Stimulated activated CD4-positive, alpha-beta T cell treated with anti-CD3 and anti-CD28 coated beads, TNF-alpha, amount 100 ng/mL, for 24 hours (primary cell): ENCODE data around the gene ROR1.

ENCODE experiments used
- DNase-seq, 3 experiments: peaks; one replicate each; pipeline ENCODE4 v3.0.0-alpha.2; 2020; ENCODE audit warnings: low read depth in 3 of 3

The ROR1 gene

DNA sequence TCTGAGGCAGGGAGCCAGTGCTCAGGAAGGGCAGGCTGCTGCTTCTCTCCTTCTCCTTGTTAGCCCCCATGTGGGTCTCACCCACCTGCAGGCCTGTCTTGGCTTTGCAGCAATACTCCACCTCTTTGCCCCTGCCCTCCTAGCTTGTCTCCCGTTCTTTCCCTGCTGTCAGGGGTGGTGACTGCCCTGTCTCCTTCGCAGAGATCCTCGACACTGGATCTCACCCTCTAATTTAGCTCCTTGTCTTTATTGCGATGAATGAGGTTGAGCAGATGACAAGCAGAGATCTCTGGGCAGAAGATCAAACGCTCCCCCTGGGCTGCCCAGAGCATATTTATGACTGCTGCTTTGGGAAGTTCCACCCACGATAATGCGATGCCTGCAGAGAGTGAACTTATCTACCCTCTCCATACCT, 199.2 kb downstream of the ROR1 start:
- no peak for DNase-seq

DNA sequence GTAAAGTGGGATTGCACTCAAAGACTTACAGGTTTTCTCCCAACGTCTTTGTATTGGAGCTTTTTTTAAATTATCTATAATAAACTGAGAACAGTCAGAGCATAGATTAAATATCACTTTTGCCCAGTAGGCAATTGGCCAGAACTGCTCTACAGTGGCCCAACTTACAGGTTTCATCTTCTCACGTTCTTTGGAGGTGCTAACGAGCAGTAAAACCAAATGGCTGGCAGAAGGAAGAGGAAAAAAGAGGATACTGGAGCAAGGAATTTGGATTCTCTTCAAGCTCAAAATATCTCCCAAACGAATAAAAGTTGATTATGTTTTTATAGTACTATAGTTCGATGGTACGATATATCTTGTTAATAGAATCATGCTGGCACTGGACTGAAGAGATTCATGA, 201.1 kb downstream of the ROR1 start:
- DNase-seq = no peak

DNA sequence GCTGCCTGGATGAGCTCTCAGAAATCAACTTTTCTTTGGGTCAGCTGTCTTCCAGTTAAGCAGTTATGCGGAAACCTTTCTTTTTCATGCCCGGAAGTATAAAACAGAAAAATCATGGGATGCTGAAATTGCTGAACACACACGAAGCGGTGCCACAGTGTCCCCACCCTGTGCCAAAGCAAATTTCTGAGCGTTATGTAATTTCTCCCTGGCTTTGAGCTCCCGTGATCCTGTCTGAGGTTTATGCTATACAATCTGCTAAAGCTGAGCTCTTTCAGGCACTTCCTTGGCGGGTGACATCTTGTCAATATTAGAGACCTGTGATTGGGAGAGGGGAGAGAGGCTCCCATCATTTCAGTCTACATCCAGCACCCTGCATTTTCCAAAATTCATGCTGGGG, 201.7 kb downstream of the ROR1 start:
- DNase-seq = no peak

DNA sequence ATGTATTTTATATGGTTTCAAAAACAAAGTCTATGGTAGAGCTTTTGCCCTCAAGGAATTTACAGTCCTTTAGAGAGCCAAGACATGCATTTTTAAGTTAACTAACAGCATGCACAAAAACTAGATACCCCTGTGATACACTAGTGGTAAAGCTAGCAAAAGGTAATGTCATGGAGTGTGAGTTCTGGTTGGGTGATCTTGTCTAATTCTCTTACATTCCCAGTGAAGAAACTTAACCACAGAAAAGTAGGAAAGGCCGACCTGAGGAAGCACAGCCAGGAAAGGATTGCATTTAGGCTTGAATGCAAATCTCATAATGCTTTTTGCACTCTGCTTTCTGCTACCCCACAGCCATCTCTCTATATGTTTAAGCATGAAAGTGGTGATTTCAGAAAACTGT, 202.2 kb downstream of the ROR1 start:
- no peak for DNase-seq

DNA sequence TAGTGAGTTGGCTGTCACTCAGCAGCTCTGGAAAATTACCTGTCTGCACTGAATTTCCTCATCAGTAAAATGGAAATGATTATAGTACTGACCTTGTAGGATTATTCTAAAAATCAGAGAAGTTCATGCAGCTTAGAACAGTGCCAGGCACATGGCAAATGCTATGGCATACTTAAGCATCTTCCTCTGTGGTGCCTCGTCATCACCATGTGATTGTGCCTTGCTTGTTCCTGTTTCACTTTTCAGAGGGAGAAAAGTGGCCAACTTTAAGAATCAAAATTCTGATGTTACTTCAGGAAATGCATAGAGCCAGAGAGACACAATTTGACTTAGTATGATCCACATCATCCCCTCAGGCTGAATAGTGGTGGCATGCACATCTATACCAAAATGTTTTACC, 203.6 kb downstream of the ROR1 start:
- no peak for DNase-seq

DNA sequence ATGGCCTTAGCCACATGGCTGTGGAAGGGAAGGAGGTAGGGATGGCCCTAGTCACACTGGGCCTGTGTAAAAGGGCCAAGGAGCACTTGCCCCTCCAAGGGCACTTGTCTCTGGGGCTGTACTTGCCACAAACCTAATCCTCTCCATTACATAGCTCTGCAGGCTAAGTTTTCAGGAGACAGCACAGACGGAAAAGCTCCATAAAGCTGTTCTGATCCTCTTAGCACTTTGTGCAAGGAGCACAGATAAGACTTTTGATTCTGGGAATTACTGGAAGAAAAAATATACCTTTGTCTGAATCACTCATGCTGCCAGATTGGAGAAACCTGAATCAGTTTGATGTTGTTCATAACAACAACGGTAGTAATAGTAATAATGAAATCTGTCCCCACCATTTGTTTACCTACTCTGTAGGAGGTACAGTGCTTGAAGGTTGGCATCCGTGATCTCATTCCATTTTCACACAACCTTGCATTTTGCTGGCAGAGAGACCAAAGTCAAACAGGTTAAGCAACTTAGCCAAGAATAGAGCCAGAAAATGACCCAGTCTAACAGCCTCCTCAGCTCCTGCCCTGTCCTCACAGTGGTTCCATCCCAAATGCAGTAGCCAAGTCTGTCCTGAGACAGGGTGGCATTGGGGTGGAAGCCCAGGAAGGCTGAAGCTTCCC, 207.1 kb downstream of the ROR1 start:
- DNase-seq = no peak

DNA sequence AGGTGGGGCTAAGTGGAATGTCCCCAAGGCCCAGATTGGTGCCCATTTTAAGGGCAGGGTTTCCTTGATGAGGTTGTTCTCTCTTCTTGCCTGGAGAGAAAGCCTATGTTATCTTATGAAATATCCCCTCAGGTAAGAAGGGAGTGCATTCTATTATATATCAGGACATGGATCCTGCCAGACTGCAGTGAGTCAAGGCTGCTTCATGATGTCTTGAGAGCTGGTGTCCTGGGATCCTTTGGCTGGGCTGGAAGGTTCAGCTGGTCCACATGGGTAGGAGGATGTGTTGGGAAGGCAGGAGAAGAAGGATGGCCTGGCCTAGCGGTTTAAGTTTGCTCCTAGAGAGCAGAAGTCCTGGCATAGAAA, 207.6 kb downstream of the ROR1 start:
- DNase-seq = no peak

DNA sequence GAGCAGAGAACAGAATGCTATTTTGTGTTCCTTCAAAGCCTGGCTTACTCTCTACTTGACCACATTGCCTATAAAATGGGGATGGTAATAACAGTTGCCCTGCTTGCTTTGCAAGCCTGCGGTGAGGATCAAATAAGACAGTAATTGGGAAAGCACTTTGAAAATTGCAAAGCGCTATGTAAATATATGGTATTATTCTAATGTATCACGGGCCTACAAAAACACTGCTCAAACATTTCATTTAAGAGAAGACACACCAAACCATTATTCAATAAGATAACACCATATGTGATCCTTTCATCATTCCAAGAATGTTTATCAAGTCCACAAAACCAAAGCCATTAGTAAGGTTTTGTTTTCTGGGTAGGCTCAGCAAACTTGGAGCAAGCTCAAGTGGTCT, 208.4 kb downstream of the ROR1 start:
- DNase-seq = no peak

DNA sequence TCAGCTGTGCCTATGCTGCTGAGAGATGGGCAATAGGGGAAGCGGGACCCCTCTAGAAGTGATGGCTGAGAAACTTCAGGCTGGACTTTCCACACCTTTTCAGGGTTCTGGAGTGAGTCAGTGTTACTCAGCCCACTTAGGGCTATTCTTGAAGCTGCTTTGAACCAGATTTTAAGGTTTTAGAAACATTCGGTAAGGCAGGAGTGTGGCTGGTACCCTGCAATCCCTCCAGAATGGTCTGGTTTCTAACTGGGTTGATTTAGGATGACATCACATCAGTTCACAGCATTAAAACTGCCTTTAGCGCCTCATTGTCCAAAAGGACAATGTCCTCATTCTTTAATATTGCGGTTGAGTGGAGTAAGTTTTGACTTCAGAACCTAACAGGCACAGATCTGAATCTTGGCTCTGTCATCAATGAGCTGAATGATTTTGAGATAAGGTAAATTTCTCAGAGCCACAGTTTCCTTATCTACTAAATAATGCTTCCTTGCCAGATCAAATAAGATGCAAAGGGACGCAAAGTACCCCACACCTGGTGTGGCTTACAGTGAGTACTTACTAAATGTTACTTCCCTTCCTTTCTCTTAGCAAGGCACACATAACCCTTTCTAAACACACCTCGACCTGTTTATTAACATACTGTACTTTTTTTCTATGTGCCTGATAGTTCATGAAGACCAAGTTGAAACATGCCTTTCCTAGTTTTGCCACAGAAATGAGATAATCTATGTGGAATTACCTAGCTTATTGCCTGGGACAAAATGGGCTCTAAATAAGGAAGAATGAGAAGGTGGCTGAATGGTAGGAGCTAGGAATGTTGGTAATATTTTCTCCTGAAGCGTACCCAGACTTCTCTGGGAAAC, 209.8 kb downstream of the ROR1 start:
- no peak for DNase-seq

DNA sequence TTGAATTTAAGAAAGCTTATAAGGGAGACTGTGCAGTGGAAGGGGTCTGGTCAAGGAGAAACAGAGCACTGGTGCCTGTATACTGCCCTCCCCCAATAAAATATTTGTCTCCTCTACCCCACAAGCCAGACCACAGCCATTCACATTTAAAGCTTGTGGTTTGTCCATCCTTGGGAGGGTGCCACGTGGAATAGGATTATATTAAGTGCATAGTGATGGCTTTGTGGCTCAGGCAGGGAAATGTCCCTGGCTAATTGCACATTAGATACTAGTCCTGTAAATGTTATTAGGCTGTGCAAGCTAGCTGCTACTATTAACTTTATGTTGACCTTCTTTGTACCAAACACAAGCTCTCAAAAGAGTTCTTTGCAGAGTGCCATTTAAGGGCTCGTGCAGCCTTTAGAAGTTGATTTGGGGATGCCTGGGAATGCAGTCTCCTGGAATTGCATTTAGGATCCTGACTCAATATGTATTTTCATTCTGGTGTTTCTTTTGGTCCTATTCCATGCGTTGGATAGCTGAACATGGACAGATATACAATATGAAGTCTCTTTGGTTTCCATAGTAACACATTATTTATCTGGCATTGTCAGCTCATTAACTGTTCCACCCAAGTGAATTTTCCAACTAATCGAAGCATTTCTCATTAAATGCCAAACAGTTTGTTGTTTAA, 210.6 kb downstream of the ROR1 start:
- DNase-seq = no peak

DNA sequence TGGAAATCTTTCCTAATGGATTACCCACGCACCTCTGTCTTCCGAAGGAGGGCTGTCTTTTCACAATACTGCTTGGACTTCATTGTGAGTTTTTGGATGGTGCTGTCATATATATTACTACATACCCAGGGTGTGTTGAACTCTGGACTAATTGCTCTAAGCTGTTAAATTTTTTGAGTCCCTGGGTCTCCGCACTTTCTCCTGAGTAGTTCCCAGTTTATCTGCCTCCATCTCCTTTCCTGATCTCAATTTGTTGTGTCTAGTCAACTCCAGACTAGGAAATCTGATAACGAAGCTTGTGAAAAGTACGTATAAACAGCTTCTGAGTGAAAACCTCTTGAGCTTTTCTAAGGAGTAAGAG, 211.1 kb downstream of the ROR1 start:
- no peak for DNase-seq

DNA sequence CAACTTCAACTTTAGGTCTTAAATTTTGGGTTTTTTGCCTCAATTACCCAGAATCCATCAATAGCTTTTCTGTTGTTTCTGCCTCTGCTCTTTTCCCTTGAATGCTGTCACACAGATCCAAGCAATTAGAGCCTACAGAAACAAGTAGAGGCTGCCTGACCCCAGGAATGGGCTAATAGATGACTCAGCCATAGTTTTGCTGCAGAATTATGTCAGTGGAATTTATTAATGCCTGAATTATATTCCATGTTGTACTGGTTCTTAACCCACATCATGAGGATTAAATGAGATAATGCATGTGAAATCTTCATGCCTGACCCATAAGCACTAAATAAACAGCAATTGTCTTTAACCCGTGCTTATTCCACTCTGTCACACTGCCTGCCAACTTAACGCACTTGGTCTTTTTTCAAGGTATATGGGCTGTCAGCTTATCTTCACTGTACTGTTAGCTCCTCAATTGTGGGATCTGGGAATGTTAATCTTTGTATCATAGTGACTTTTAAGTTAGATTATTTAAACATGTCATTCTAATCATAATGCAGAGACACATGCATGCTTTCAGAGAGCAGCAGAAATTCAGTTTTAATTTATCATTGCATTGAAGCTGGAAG, 213.3 kb downstream of the ROR1 start:
- no peak for DNase-seq

DNA sequence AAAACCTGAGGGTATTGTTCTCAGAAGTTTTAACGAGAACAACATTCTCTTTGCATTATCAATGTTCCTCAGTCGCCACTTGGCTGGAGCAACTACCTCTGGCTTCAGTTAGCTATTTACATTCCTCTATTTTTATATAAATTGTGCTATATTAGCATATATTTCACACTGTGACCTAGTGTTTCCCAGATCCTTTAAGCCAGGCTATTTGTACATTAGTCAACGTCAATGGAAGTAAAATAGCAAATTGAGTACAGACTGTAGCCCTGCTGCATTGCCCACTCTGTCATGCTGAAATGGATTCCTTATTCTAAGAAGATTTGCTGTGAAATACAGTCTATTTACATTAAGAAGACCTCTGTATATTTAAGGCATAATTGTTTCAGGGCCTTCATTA, 213.8 kb downstream of the ROR1 start:
- no peak for DNase-seq

DNA sequence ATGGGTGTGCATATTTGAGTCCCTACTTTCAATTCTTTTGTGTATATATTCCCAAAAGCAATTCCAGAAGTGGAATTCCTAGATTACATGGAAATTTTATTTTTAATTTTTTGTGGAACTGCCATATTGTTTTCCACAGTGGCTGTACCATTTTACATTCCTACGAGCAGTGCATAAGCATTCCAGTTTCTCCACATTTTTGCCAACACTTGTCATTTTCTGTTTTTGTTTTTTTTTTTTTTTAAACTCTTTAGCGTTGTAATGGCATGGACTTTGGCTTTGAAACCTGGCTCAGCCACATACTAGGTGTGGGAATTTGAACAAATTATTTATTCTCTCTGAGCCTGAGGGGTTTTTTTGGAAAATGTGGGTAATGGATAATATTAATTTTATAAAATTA, 215.1 kb downstream of the ROR1 start:
- DNase-seq = no peak

DNA sequence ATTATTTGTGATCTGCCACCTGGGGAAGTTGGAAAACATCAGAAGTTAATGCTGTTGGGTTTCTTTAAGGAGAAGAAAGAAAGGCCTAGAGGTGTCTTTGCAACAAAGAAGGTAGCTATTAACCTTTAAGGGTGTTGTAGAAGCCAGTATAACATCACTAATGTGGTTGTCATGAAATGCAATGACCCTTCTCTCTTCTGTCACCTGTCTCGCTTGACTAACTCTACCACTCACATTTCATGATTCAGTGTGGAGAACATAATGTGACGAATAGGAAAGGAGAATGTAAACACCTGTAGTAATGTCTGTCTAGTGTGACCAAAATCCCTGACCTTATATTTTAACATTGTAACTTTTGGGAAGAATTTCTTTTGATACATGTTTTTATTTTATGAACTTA, 217.9 kb downstream of the ROR1 start:
- DNase-seq = no peak

DNA sequence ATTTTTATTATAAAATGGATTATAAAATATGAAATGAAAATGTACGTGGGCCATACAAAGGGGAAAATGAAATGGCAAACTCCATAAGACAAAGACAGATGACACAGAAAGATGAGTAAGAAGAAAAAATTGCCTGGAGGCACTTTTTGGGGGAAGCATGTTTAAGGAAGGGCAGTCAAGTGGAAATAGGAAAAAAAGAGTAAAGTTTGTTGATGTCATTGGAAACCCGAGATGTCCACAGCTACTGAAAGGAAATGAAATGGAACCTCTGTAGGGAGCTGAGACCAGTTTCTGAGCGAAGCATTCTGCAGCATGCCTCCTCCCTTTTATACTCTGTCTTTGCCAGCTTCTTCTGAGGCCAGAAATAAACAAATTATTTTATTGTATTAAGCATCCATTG, 226.2 kb downstream of the ROR1 start:
- no peak for DNase-seq

DNA sequence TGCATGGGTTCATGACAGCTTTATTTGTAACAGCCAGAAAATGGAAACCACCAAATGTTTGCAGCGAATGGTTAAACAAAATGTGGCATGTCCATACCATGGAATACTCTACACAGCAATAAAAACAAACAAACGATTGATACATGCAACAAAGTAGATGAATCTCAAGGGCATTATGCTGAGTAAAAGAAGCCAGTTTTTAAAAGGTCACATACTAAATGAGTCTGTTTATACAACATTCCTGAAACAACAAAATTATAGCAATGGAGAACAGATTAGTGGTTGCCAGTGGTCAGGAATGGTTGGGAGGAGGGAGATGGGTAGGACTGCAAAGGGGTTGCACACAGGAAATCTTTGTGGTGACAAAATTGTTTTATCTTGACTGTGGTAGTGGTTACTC, 227.2 kb downstream of the ROR1 start:
- no peak for DNase-seq

DNA sequence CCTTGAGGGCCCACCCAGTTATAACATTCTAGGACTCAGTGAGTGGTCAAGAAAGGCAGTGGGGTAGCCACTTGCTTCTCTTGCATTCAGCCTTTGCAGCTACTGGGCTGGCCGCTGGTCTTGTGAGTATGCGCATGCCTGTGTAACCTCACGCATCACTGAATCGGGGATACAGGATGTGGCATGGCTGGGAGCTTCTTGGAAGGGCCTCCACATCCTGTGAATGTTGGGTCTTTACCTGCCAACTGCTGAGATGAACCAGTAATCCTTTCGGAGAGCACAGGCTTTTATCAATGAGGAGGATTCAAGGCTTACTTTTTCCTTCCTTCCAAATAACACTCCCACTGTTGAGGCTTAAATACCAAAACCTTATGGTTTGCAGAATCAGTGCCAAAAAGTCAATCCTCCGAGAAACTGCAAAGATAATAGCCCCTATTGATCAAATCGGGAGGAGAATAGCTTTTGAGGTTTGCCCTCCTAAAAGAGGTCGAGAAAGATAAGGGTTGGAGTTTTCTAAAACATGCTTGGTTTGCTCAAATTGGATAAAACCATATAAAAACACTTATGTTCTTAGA, 230.7 kb downstream of the ROR1 start:
- DNase-seq = no peak

DNA sequence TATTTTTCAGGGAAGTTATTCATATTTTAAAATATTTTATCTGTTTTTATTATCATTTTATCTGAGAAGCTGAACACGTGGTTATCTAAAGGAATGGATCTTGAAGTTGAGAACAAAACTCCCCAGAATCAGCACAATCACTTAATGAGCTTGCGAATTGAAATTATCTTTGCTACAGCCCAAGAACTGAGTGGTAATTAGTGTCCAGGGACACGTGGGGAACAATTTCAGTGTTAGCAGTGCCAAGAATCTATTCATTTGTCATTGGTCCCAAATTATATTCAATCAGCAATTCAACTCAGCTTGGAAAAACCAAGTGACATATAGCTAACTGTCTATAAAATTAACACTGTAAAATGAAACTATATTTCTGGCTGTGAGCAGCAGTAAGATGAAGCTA, 232.0 kb downstream of the ROR1 start:
- no peak for DNase-seq

DNA sequence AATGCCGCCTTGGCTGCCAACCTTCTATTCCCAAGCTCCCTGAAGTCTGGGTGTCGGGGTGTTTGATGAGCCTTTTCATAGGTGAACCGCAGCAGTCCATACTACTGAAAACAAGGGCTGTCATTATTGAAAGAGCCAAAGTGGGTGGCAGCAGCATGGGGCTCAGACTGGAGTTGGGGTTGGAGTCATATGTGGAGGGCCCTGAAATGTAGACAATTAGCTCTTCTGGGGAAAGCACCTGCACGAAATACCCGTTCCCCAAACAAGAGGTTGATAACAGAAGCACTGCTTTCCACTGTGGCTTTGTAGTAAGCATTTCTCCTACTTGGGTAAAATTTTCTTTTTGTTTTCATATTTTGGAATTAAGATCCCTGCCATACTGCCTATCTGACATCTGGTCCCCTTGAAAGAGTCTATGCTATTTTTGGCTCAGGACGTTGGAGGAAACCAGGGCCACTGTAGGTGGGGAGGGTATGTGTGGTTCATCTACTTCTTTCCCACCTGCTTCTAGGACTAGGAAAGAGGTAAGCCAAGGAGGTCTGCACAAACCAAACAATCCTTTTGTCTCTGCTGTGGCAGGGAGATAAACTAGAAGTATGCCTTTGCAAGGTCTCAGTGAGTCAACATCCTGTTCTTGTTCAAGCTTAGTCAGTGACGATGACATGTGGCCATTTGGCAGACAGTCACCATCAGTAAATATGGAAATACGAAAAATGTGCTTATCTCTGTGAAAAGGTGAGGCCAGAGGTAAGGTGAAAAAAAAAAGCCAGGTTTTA, 232.6 kb downstream of the ROR1 start:
- no peak for DNase-seq

DNA sequence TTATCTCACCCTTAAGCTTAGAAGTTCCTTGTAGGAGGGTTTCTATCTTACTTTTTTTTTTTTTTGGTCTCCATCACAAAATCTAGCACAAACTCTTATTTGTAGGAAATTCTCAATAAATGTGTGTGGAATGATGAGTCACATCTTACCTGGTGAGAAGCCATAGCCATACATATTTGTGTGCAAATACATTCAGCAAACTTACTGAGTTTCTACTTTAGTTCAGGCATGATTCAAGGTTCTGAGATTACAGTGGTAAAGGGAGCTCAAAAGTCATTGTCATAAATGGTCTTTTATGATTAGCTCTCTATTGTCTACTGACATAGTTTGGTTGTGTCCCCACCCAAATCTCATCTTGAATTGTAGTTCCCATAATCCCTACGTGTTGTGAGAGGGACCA, 236.5 kb downstream of the ROR1 start:
- DNase-seq = no peak

DNA sequence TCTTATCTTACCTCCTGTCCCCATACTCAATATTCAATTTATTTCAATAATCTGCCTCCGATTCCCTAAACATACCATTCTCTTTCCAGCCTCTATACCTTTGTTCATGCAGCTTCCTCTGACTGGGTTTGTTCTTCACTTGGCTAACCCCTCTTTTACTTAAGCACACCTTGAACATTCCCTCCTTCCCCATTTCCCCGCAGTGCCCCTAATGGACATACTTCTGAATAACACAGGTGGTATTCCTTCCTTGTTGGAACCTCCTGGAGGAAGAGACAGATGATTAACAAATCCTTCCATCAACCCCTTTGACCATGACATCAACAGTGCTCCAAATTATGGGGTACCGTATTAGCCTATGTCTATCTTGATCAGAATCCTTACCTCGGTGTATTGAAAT, 239.6 kb downstream of the ROR1 start:
- no peak for DNase-seq
